ENCODE results near the gene ATG10. TPM values are rescaled to one million over a fixed set of nuclear protein-coding genes. Genes with fewer than 3 reads are reported as not detected.

The ATG10 gene
- total RNA-seq, 1 donor from 2014 or later = 4.2 TPM

GRCh38 chr5:82149434-82149833 is 177.6 kb downstream of the ATG10 start:
- Histone ChIP-seq H3K9me3 (no peaks in the 10 kb centered on the region), H3K4me1 (no peaks in the 10 kb centered on the region), H3K27ac (no peak overlapping the region), H3K4me3 (no peak overlapping the region), H3K36me3 (no peaks in the 10 kb centered on the region), H3K27me3 (no peaks in the 10 kb centered on the region)
- no peak for TF ChIP-seq POLR2A (IDR thresholded peaks at IDR 0.05)
- TF ChIP-seq, protein P1, sequence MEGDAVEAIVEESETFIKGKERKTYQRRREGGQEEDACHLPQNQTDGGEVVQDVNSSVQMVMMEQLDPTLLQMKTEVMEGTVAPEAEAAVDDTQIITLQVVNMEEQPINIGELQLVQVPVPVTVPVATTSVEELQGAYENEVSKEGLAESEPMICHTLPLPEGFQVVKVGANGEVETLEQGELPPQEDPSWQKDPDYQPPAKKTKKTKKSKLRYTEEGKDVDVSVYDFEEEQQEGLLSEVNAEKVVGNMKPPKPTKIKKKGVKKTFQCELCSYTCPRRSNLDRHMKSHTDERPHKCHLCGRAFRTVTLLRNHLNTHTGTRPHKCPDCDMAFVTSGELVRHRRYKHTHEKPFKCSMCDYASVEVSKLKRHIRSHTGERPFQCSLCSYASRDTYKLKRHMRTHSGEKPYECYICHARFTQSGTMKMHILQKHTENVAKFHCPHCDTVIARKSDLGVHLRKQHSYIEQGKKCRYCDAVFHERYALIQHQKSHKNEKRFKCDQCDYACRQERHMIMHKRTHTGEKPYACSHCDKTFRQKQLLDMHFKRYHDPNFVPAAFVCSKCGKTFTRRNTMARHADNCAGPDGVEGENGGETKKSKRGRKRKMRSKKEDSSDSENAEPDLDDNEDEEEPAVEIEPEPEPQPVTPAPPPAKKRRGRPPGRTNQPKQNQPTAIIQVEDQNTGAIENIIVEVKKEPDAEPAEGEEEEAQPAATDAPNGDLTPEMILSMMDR (IDR thresholded peaks at IDR 0.05) = no peak
- TF ChIP-seq POLR2AphosphoS5 (IDR thresholded peaks at IDR 0.05; ENCODE audit: insufficient read depth in 1 of 2, low read depth in 1 of 2) = no peak
- DNase-seq (ENCODE audit: extremely low spot score in 2 of 2) = no peak
- intact Hi-C loops (cut with DNase I) = no loop called here

GRCh38 chr5:82150559-82150958 is 178.7 kb downstream of the ATG10 start:
- no peaks in the 10 kb centered on the region for H3K27me3 ChIP-seq
- no peak overlapping the region for H3K4me3 ChIP-seq
- H3K27ac ChIP-seq = no peak overlapping the region
- intact Hi-C loops (cut with DNase I) = no loop called here
- no peaks in the 10 kb centered on the region for H3K9me3 ChIP-seq
- TF ChIP-seq, protein P1 (IDR thresholded peaks at IDR 0.05) = no peak
- no peak for TF ChIP-seq POLR2AphosphoS5 (IDR thresholded peaks at IDR 0.05; ENCODE audit: insufficient read depth in 1 of 2, low read depth in 1 of 2)
- TF ChIP-seq POLR2A (IDR thresholded peaks at IDR 0.05) = no peak
- no peak for DNase-seq (ENCODE audit: extremely low spot score in 2 of 2)
- H3K4me1 ChIP-seq = no peaks in the 10 kb centered on the region
- H3K36me3 ChIP-seq = no peaks in the 10 kb centered on the region

DNA sequence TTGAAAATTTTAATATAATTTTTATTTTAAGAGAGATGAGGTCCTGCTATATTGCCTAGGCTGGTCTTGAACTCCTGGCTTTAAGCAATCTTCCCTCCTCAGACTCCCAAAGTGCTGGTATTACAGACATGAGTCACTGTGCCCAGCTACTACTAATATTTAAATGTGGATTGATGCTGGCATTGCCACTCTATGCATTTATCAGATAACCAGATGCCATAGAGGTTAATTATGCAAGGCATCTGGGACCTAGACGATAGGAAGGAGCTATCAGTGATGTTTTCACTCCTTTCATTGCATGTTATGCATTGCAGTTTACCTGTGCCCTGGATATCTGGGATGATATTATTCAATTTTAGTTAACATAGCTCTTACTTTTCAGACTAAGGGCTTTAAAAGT is 179.4 kb downstream of the ATG10 start:
- intact Hi-C loops (cut with DNase I) = no loop called here
- Histone ChIP-seq H3K4me3 (no peak overlapping the region), H3K27me3 (no peaks in the 10 kb centered on the region), H3K9me3 (no peaks in the 10 kb centered on the region), H3K36me3 (no peaks in the 10 kb centered on the region), H3K4me1 (no peaks in the 10 kb centered on the region), H3K27ac (no peak overlapping the region)
- TF ChIP-seq POLR2A (IDR thresholded peaks at IDR 0.05) = no peak
- TF ChIP-seq POLR2AphosphoS5 (IDR thresholded peaks at IDR 0.05; ENCODE audit: insufficient read depth in 1 of 2, low read depth in 1 of 2) = no peak
- TF ChIP-seq, protein P1 (IDR thresholded peaks at IDR 0.05) = no peak
- no peak for DNase-seq (ENCODE audit: extremely low spot score in 2 of 2)

DNA sequence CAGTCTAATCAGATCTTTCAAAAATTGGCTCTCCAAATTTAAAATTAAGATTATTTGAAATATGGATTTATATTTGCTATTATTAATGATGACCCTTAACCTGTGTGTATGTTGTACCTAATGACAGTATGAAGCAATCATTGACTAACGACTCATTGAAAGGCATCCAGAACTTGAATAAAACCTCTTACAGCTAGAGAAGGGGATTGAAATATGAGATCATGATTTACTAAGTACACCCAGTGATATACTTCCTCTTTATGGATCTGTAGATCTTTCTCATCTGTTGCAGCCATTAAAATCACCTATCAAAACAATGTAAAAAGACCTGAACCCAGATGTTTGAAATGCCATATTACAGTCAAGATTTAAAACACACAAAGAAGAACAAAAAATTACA is 179.8 kb downstream of the ATG10 start:
- H3K4me1 ChIP-seq = no peaks in the 10 kb centered on the region
- TF ChIP-seq POLR2AphosphoS5 (IDR thresholded peaks at IDR 0.05; ENCODE audit: insufficient read depth in 1 of 2, low read depth in 1 of 2) (no peak), POLR2A (IDR thresholded peaks at IDR 0.05) (no peak)
- TF ChIP-seq, protein P1 (IDR thresholded peaks at IDR 0.05) = no peak
- no peak overlapping the region for H3K27ac ChIP-seq
- intact Hi-C loops (cut with DNase I) = no loop called here
- H3K27me3 ChIP-seq = no peaks in the 10 kb centered on the region
- H3K9me3 ChIP-seq = no peaks in the 10 kb centered on the region
- no peak for DNase-seq (ENCODE audit: extremely low spot score in 2 of 2)
- H3K36me3 ChIP-seq = no peaks in the 10 kb centered on the region
- H3K4me3 ChIP-seq = no peak overlapping the region

- Histone ChIP-seq H3K27me3 (no peaks in the 10 kb centered on the region), H3K27ac (no peak overlapping the region), H3K4me1 (no peaks in the 10 kb centered on the region), H3K36me3 (no peaks in the 10 kb centered on the region), H3K4me3 (no peak overlapping the region), H3K9me3 (no peaks in the 10 kb centered on the region)
- intact Hi-C loops (cut with DNase I) = no loop called here
- TF ChIP-seq POLR2AphosphoS5 (IDR thresholded peaks at IDR 0.05; ENCODE audit: insufficient read depth in 1 of 2, low read depth in 1 of 2) (no peak), POLR2A (IDR thresholded peaks at IDR 0.05) (no peak)
- TF ChIP-seq, protein P1 (IDR thresholded peaks at IDR 0.05) = no peak
- no peak for DNase-seq (ENCODE audit: extremely low spot score in 2 of 2)
Observed at GRCh38 chr5:82152978-82153481, 181.2 kb downstream of the ATG10 start.
